ENCODE measurements around the gene WDR86. TPM values are rescaled to one million over a fixed set of nuclear protein-coding genes. Genes with fewer than 3 reads are reported as not detected.

The WDR86 gene
- total and polyA plus RNA-seq, 2 of the 4 experiments (the other 2 are of a cell fraction) = not detected

DNA sequence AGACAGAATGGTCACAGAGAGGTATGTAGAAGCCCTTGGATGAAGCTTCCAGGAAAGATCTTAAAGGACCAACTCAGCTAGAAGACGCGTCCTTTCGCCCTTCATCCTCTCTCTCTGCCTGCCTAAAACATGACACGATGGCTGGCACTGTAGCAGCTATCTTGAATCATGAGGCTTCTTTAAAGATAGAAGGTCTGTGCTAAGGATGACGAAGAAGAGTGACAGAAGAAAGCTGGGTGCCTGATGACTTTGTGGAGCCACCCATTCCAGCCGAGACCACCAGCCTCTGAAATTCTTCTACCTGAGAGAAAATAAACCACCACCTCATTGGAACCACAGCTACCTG lies 25.5 kb downstream of the WDR86 start:
- POLR2A ChIA-PET (ENCODE audit: unreplicated experiment) = no interaction called here
- Histone ChIP-seq H3K9me1 (ENCODE audit: insufficient read depth, low read length) (no peaks in the 10 kb centered on the region), H3K4ac (ENCODE audit: low read depth, low read length) (no peak overlapping the region), H2AK5ac (ENCODE audit: low read depth, low read length) (no peak overlapping the region), H2BK5ac (ENCODE audit: low read depth, low read length, poor library complexity, severe bottlenecking) (no peak overlapping the region), H3K56ac (ENCODE audit: extremely low read depth, insufficient read depth, low read length) (no peak overlapping the region), H3K27me3 (ENCODE audit: control insufficient read depth, insufficient read depth, low read length) (peaks cover 48% of the 10 kb centered on the region), H3K9ac (ENCODE audit: low read depth, low read length) (no peak overlapping the region), H3K36me3 (ENCODE audit: control insufficient read depth, insufficient read depth, low read length) (no peaks in the 10 kb centered on the region), H4K8ac (ENCODE audit: low read depth in 2 of 2, low read length in 2 of 2) (no peak overlapping the region), H3K27ac (ENCODE audit: insufficient read depth, low read length) (no peak overlapping the region), H2AFZ (replicated peaks; ENCODE audit: low read length, poor library complexity) (no peak overlapping the region), H4K5ac (ENCODE audit: low read depth, low read length) (no peak overlapping the region), H3K14ac (replicated peaks; ENCODE audit: low read depth, low read length) (no peak overlapping the region), H3K9me3 (ENCODE audit: control insufficient read depth, insufficient read depth, low read length) (peaks cover 6% of the 10 kb centered on the region), H2BK20ac (ENCODE audit: low read depth, low read length) (no peak overlapping the region), H3K18ac (ENCODE audit: low read depth, low read length) (no peak overlapping the region), H2AK9ac (replicated peaks; ENCODE audit: low read depth, low read length, poor library complexity) (no peak overlapping the region), H3K4me1 (ENCODE audit: control insufficient read depth, insufficient read depth, low read length) (no peaks in the 10 kb centered on the region), H3K4me3 (ENCODE audit: insufficient read depth, low read depth, low read length) (no peak overlapping the region), H3K4me2 (ENCODE audit: low read depth, low read length) (no peak overlapping the region), H3K79me1 (ENCODE audit: low read depth in 1 of 2, low read length in 2 of 2) (no peaks in the 10 kb centered on the region), H4K20me1 (ENCODE audit: insufficient read depth, low read length) (no peaks in the 10 kb centered on the region), H2BK15ac (ENCODE audit: low read depth, low read length) (no peak overlapping the region), H4K91ac (ENCODE audit: insufficient read depth, low read depth, low read length) (no peak overlapping the region), H3K23ac (ENCODE audit: low read depth, low read length) (no peak overlapping the region), H2BK120ac (ENCODE audit: low read depth, low read length) (no peak overlapping the region)
- TF ChIP-seq RFX5 (IDR thresholded peaks at IDR 0.05; ENCODE audit: low read depth, low read length) (no peak), RAD21 (IDR thresholded peaks at IDR 0.05; ENCODE audit: low read length) (no peak), CEBPB (IDR thresholded peaks at IDR 0.05; ENCODE audit: low read depth, low read length) (no peak), FOS (IDR thresholded peaks at IDR 0.05; ENCODE audit: low read depth, low read length) (no peak), CTCF (conservative IDR thresholded peaks at IDR 0.05; ENCODE audit: low read depth, low read length) (no peak), NFE2L2 (IDR thresholded peaks at IDR 0.05; ENCODE audit: low read depth, low read length) (no peak), MXI1 (IDR thresholded peaks at IDR 0.05; ENCODE audit: borderline replicate concordance, low read depth, low read length) (no peak), USF2 (IDR thresholded peaks at IDR 0.05; ENCODE audit: low read depth, low read length) (no peak), MAZ (IDR thresholded peaks at IDR 0.05; ENCODE audit: borderline replicate concordance, low read depth, low read length) (no peak), RCOR1 (IDR thresholded peaks at IDR 0.05; ENCODE audit: insufficient replicate concordance, low read length) (no peak), BHLHE40 (IDR thresholded peaks at IDR 0.05; ENCODE audit: low read depth, low read length) (no peak), MAFK (IDR thresholded peaks at IDR 0.05; ENCODE audit: low read depth, low read length) (no peak), POLR2A (IDR thresholded peaks at IDR 0.05; ENCODE audit: low read depth, low read length) (no peak), CHD1 (IDR thresholded peaks at IDR 0.05; ENCODE audit: low read depth, low read length) (no peak), SMC3 (IDR thresholded peaks at IDR 0.05; ENCODE audit: low read depth, low read length) (no peak)
- TF ChIP-seq, protein P1, sequence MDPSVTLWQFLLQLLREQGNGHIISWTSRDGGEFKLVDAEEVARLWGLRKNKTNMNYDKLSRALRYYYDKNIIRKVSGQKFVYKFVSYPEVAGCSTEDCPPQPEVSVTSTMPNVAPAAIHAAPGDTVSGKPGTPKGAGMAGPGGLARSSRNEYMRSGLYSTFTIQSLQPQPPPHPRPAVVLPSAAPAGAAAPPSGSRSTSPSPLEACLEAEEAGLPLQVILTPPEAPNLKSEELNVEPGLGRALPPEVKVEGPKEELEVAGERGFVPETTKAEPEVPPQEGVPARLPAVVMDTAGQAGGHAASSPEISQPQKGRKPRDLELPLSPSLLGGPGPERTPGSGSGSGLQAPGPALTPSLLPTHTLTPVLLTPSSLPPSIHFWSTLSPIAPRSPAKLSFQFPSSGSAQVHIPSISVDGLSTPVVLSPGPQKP (IDR thresholded peaks at IDR 0.05; ENCODE audit: borderline replicate concordance, low read depth, low read length) = no peak
- in situ Hi-C loops (cut with MboI; ENCODE audit: low sequenced_read_pairs) = no loop called here
- dilution Hi-C loops (cut with HindIII; ENCODE audit: low sequenced_read_pairs, unreplicated experiment) = no loop called here
- ATAC-seq (ENCODE audit: low read depth) (no peak), DNase-seq (no peak)
- CTCF ChIA-PET = interaction anchor here (0.9 kb wide), 1 partner anchor 16 kb away, joined by 4 read pairs; no protein-coding TSS in a partner anchor
- no TSS peak for BruUV-seq (replicated peaks)
- WGBS, 2 experiments (ENCODE audit: extremely low coverage in 2 of 2, insufficient read length in 1 of 2) = no CpG with 5 or more reads among the region's 6 CpGs
- intact Hi-C loops (cut with micrococcal nuclease) = no loop called here
